GM19324 (cell line): ENCODE data around the gene MACO1.
"Not testable (repeated sequence)": the region's sequence is repeated elsewhere in the genome, so short reads cannot be mapped to it uniquely, and the experiment has no call there.

Experiments
- ATAC-seq: cut with Tn5 transposase; IDR thresholded peaks from one replicate; pipeline ENCODE4 v1.9.1; 2021; ENCODE audit warnings: mild to moderate bottlenecking, moderate library complexity; ENCODE audit not compliant: unreplicated experiment, low FRiP score

The MACO1 gene

GRCh38 chr1:25420715-25421114, 10.0 kb upstream of the MACO1 start, which contains the start of gene RHCE:
TSS of gene RHCE (minus strand) at chr1:25420825. CDS start at chr1:25420786, 39 bp downstream.
- ATAC-seq: not testable (repeated sequence)

GRCh38 chr1:25423206-25423605, 7.5 kb upstream of the MACO1 start:
- ATAC-seq: not testable (repeated sequence)

- ATAC-seq: no peak
Observed at GRCh38 chr1:25425098-25426085, 5.3 kb upstream of the MACO1 start.

GRCh38 chr1:25427696-25428095, 3.0 kb upstream of the MACO1 start:
- ATAC-seq: no peak

- no peak for ATAC-seq
Observed at GRCh38 chr1:25428475-25429166, 2.1 kb upstream of the MACO1 start.

- peak; percentile 30 for ATAC-seq
Observed at GRCh38 chr1:25430967-25431881, 527 bp downstream of the MACO1 start.

- ATAC-seq: no peak
Observed at GRCh38 chr1:25431955-25432719, 1.4 kb downstream of the MACO1 start.

GRCh38 chr1:25432749-25433388, 2.2 kb downstream of the MACO1 start:
- ATAC-seq: no peak

- no peak for ATAC-seq
Observed at GRCh38 chr1:25433389-25434186, 2.9 kb downstream of the MACO1 start.

GRCh38 chr1:25435397-25436108, 4.9 kb downstream of the MACO1 start:
- no peak for ATAC-seq

- no peak for ATAC-seq
Observed at GRCh38 chr1:25437672-25438071, 7.0 kb downstream of the MACO1 start.

GRCh38 chr1:25439287-25439686, 8.6 kb downstream of the MACO1 start:
- no peak for ATAC-seq

GRCh38 chr1:25442178-25442577, 11.5 kb downstream of the MACO1 start:
- no peak for ATAC-seq

GRCh38 chr1:25443030-25443699, 12.5 kb downstream of the MACO1 start:
- ATAC-seq: no peak

- ATAC-seq: not testable (repeated sequence)
Observed at GRCh38 chr1:25444604-25445003, 13.9 kb downstream of the MACO1 start.

- ATAC-seq: no peak
Observed at GRCh38 chr1:25445993-25446538, 15.4 kb downstream of the MACO1 start.

GRCh38 chr1:25447547-25447946, 16.9 kb downstream of the MACO1 start:
- no peak for ATAC-seq
